Panc1 (cell line): ENCODE data around the gene ERC2. TPM values are rescaled to one million over a fixed set of nuclear protein-coding genes. Genes with fewer than 3 reads are reported as not detected.

Experiments
- ATAC-seq: fragments of 200-7000 bp; cut with Tn5 transposase; 2 replicates; pipeline ENCODE4 v1.9.1; 2020; ENCODE audit warnings: mild to moderate bottlenecking, moderate library complexity
- BruUV-seq: library from RNA; stranded (reverse); fragments of 400-500 nt; replicated peaks from 2 replicates; lab custom pipeline; 2021; lab: Mats Ljungman, UMichigan
- CTCF ChIA-PET: fragments of 300-600 bp; sonication (Branson Sonifier 250); formaldehyde crosslinking; loops from one replicate; lab custom pipeline; 2022; ENCODE audit warnings: antibody characterized with exemption; lab: Charles Lee
- POLR2A ChIA-PET: fragments of 300-600 bp; sonication (Branson Sonifier 250); formaldehyde crosslinking; loops from one replicate; lab custom pipeline; 2022; ENCODE audit warnings: antibody characterized with exemption; lab: Charles Lee
- DNase-seq: peaks from one replicate; pipeline ENCODE4 v3.0.0-alpha.2; 2010; ENCODE audit warnings: low read depth, low spot score
- H3K27ac ChIP-seq: 2 replicates; pipeline ENCODE4 v1.5.1; 2011; ENCODE audit warnings: mild to moderate bottlenecking, low read length, inconsistent platforms
- H3K27me3 ChIP-seq: fragments of 200-500 bp; sonication (Bioruptor generic); 2 replicates; pipeline ENCODE4 v1.6.0; 2014; ENCODE audit warnings: low read length, inconsistent platforms; ENCODE audit not compliant: control insufficient read depth, insufficient read depth
- H3K36me3 ChIP-seq: fragments of 200-500 bp; sonication (Bioruptor generic); 2 replicates; pipeline ENCODE4 v1.5.1; 2014; ENCODE audit warnings: inconsistent platforms, mild to moderate bottlenecking, low read length, moderate library complexity; ENCODE audit not compliant: control insufficient read depth, insufficient read depth
- H3K4me1 ChIP-seq: 2 replicates; pipeline ENCODE4 v1.5.1; 2011; ENCODE audit warnings: inconsistent platforms, mild to moderate bottlenecking, low read length, moderate library complexity; ENCODE audit not compliant: control insufficient read depth, insufficient read depth
- H3K4me3 ChIP-seq, 2 experiments: 2 replicates each; pipeline ENCODE4 v1.5.1; 2011 to 2012; ENCODE audit warnings: low read depth in 2 of 2, low read length in 2 of 2, mild to moderate bottlenecking in 2 of 2, inconsistent platforms in 1 of 2, moderate library complexity in 1 of 2
- H3K9me3 ChIP-seq: fragments of 200-500 bp; sonication (Bioruptor generic); 2 replicates; pipeline ENCODE4 v1.5.1; 2014; ENCODE audit warnings: low read depth, mild to moderate bottlenecking, inconsistent platforms, low read length, moderate library complexity; ENCODE audit not compliant: control insufficient read depth, insufficient read depth
- CTCF ChIP-seq: fragments of 450-650 bp; IDR thresholded peaks from 2 replicates; pipeline ENCODE4 v1.5.1; 2017; ENCODE audit warnings: mild to moderate bottlenecking
- POLR2AphosphoS5 ChIP-seq: IDR thresholded peaks from 2 replicates; pipeline ENCODE4 v1.6.1; 2012; ENCODE audit warnings: mild to moderate bottlenecking, low read depth, low read length, moderate library complexity
- REST ChIP-seq, 2 experiments: IDR thresholded peaks; 2 replicates each; pipeline ENCODE4 v1.6.1; 2011 to 2012; ENCODE audit warnings: low read depth in 2 of 2, control low read depth in 1 of 2, low read length in 1 of 2, mild to moderate bottlenecking in 1 of 2, moderate library complexity in 1 of 2; ENCODE audit not compliant: insufficient read depth in 1 of 2
- SIN3A ChIP-seq: IDR thresholded peaks from 2 replicates; pipeline ENCODE4 v1.6.1; 2012; ENCODE audit warnings: low read depth, mild to moderate bottlenecking, low read length, moderate library complexity, borderline replicate concordance; ENCODE audit not compliant: insufficient read depth
- TCF7L2 ChIP-seq: IDR thresholded peaks from 2 replicates; pipeline ENCODE4 v1.6.1; 2011; ENCODE audit warnings: mild to moderate bottlenecking, low read depth, low read length, inconsistent platforms
- in situ Hi-C: cut with HindIII; loops from 2 replicates; pipeline ENCODE4 v1.10.0; 2016; ENCODE audit warnings: low sequenced_read_pairs, low pct_unique_long_range_greater_than_20kb
- intact Hi-C: fragments of 100-400 bp; cut with micrococcal nuclease; formaldehyde crosslinking; loops from one replicate; pipeline ENCODE4 v1.10.0; 2022; ENCODE audit not compliant: unreplicated experiment
- total RNA-seq: library from RNA; stranded (reverse); gene quantifications from one replicate; pipeline ENCODE4 v1.2.1, GENCODE V29; 2021; ENCODE audit not compliant: unreplicated experiment

ERC2 gene
- total RNA-seq, 1 experiment from 2014 or later, result 0.33 TPM

- POLR2A ChIA-PET, result no interaction called here
- Histone ChIP-seq H3K36me3 (no peaks in the 10 kb centered on the region), H3K9me3 (no peaks in the 10 kb centered on the region), H3K4me1 (no peaks in the 10 kb centered on the region), H3K4me3 (no peak overlapping the region), H3K27me3 (no peaks in the 10 kb centered on the region), H3K27ac (no peak overlapping the region)
- ATAC-seq (no peak), DNase-seq (no peak)
- no TSS peak for BruUV-seq
- TF ChIP-seq CTCF, result no peak
- no peak for TF ChIP-seq POLR2AphosphoS5
- TF ChIP-seq REST (IDR thresholded peaks at IDR 0.05; ENCODE audit: insufficient read depth in 1 of 2, low read depth in 2 of 2, low read length in 1 of 2), result no peak
- no peak for TF ChIP-seq TCF7L2
- TF ChIP-seq SIN3A, result no peak
- intact Hi-C loops (no loop called here), in situ Hi-C loops (no loop called here)
- CTCF ChIA-PET, result no interaction called here
Measured at GRCh38 chr3:55718521-55718921, 749.7 kb downstream of the ERC2 start.

GRCh38 chr3:55718074-55718473 lies 750.2 kb downstream of the ERC2 start:
- no peaks in the 10 kb centered on the region for H3K4me1 ChIP-seq
- H3K4me3 ChIP-seq, result no peak overlapping the region
- no peak for ATAC-seq
- no peaks in the 10 kb centered on the region for H3K36me3 ChIP-seq
- H3K27me3 ChIP-seq, result no peaks in the 10 kb centered on the region
- no TSS peak for BruUV-seq
- intact Hi-C loops, result no loop called here
- POLR2A ChIA-PET, result interaction anchor here (0.6 kb wide), 1 partner anchor 204 kb away, joined by 3 read pairs; no protein-coding TSS in a partner anchor
- no peak for DNase-seq
- in situ Hi-C loops, result no loop called here
- H3K9me3 ChIP-seq, result no peaks in the 10 kb centered on the region
- CTCF ChIA-PET, result no interaction called here
- H3K27ac ChIP-seq, result no peak overlapping the region
- no peak for TF ChIP-seq CTCF
- TF ChIP-seq TCF7L2, result no peak
- no peak for TF ChIP-seq POLR2AphosphoS5
- TF ChIP-seq SIN3A, result no peak
- TF ChIP-seq REST (IDR thresholded peaks at IDR 0.05; ENCODE audit: insufficient read depth in 1 of 2, low read depth in 2 of 2, low read length in 1 of 2), result no peak
